ENCODE data around the gene SRP9.

DNA sequence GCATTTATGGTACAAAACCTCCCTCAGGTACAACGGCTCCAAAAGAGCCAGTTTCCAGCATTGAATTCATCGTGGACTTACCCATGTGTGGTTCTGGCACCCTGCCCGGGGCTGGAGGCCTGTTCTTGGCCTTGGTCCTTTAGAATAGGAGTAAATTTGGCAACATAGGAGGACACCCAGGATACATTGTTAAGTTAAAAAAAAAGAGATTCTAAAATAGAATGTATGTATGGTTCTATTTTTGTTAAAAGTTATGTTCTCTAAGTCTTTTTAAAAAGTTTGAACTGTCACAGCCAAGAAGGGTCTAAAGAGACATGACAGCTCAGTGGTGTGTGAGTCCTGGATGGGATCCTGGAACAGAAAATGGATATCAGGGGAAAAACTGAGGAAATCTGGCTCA lies 58.2 kb downstream of the SRP9 start:
- TF ChIP-seq, protein P1, sequence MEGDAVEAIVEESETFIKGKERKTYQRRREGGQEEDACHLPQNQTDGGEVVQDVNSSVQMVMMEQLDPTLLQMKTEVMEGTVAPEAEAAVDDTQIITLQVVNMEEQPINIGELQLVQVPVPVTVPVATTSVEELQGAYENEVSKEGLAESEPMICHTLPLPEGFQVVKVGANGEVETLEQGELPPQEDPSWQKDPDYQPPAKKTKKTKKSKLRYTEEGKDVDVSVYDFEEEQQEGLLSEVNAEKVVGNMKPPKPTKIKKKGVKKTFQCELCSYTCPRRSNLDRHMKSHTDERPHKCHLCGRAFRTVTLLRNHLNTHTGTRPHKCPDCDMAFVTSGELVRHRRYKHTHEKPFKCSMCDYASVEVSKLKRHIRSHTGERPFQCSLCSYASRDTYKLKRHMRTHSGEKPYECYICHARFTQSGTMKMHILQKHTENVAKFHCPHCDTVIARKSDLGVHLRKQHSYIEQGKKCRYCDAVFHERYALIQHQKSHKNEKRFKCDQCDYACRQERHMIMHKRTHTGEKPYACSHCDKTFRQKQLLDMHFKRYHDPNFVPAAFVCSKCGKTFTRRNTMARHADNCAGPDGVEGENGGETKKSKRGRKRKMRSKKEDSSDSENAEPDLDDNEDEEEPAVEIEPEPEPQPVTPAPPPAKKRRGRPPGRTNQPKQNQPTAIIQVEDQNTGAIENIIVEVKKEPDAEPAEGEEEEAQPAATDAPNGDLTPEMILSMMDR (conservative IDR thresholded peaks at IDR 0.05; ENCODE audit: low read depth, low read length), result no peak
- TF ChIP-seq EZH2phosphoT487 (IDR thresholded peaks at IDR 0.05; ENCODE audit: borderline replicate concordance, low read length) (no peak), EZH2 (IDR thresholded peaks at IDR 0.05; ENCODE audit: low read length, unreplicated experiment) (no peak)
